SW480 (cell line): ENCODE measurements around the gene KRTAP5-3.
A peak's percentile ranks its signal among the peaks of the same experiment; 100 is the strongest.

ENCODE experiments used
- DNase-seq: peaks from one replicate; pipeline ENCODE4 v3.0.0-alpha.2; 2016; ENCODE audit warnings: low spot score

Gene KRTAP5-3

DNA sequence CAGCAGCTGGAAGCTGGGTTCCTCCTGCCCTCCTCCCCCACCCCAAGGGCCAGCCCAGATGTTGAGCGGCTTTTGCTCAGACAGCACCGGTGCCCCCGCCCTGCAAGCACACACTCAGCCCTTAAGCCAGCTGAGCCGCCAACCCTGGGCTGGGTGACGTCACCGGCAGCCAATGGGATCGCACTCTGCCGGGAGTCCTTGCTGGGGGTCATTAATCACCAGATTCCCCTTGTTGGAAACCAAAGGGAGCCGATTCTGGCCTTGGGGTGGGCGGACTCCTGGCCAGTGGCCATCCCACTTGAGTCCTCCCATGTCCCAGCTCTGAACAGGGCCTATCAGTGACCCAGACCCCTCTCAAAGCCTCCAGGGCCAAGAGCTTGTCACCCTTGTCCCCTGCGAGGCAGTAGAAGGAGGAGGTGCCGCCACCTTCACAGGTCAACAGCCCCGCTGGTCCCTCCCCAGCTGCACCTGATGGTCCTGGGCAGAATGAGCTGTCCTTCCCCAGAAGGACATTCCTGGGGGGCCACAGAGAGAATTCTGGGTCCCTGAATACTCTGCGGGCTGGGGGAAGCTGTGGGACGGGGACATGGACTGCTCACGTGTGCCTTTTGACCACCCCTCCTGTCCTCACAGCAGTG is 43.6 kb downstream of the KRTAP5-3 start:
- DNase-seq: no peak

DNA sequence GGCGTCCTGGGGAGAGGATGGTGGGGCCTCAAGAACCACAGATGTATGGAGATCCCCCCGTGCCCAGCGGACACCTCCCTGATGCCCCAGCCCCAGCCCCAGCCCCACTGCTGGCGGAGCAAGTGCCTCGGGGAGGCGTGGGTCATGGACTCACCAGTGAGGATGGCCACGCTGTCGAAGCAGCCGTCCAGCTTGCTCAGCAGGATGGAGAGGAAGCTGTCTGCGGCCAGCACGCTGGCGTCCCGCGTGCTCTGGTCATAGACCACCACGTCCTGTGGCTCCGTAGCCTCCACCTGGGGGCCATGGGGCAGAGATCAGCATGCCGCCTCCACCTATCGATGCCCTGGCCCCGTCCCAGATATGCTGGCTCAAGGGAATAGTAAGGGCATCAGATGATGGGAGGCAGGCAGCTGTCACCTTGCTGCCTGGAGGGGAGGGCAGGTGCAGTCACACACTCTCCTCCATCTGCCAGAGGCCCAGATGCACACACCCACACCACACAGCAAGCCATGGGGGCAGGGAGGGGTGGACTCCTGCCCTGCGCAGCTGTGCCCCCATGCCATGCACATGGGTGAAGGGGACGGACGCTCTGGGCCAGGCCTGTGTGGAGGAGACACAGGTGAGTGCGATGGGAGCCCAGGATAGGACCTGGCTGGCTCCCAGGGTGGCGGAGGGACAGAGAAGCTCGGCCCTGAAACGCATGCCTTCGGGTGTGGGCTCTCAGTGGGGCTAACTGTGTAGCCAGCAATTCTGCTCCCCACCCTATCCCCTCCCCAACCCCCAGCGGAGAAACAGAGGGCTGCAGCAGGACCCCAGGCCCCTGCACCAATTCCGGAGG is 44.3 kb downstream of the KRTAP5-3 start:
- no peak for DNase-seq

GRCh38 chr11:1563149-1563638 is 45.1 kb downstream of the KRTAP5-3 start:
- no peak for DNase-seq

DNA sequence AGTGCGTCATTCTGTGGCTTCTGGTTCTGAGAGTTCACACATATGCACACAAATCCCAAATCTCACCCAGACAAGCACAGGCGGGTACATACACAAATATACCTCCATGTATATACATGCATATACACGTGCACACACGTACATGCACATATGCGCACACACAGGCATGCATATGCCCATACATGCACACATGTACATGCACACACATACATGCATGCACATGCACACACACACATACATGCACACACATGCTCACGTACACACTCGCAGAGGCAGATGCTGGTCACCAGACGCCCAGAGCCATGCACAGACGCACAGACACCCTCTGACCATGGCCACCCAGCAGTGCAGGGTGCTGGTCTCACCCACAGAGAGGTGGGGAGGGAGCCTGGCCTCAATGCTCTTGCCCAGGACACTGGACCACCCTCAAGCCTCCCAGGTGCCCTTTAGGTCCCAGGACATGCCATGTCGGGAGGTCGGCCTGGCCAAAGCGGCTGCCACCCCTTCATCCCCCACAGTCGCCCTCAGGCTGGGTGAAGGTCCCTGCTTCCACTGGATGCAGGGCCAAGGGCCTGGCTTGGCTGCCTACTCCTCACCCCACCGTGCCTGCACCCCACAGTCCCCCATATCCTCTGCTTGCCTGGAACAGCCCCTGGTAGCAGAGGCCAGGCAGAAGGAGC is 45.7 kb downstream of the KRTAP5-3 start:
- no peak for DNase-seq

- no peak for DNase-seq
Observed at GRCh38 chr11:1561955-1562354, 46.3 kb downstream of the KRTAP5-3 start.

DNA sequence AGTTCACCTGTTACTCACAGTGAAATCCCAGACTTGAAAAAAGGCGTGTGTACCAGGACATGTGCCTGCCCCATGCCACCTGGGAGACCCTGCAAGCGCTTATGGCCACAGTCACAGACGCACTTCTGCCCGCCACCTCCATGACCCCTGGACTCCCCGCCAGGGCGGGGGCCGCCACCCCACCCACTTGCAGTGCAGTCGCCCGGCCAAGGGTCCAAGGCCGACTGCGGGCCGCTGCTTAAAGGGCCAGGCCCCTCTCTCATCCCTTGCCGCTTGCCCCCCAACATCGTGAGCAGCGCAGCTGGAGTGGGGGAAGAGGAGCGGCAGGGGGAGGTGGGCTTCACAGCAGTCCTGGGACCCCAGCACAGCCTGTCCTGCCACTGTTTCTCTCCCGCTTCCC is 47.0 kb downstream of the KRTAP5-3 start:
- no peak for DNase-seq

DNA sequence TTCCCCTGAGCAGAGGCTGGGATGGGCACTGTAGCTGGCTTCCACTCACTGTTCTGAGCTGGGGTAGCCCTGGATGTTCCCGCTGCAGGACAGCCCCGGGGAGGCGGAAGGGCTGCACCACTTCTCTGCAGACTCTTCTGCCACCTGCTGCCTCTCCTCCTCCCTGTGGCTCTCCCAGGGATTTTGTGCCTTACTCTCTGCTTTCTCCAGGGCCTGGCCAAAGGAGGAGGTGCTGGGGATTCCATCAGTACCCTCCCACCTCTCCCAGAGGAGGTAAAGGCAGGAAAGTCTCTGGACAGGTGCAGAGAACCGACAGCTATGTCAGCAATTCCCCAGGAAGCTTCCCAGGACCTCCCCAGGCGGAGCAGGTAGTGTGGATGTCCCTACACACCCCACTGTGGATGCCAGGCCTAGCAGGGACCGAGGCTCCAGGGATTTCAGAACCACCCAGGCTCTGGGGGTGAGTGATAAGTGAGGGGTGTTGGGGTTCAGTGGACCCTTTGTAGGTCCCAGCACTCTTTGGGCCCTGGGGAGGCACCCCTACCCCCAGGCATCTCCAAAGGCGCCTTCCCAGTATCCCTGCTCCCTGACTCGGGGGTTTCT is 47.5 kb downstream of the KRTAP5-3 start:
- no peak for DNase-seq

- no peak for DNase-seq
Observed at GRCh38 chr11:1560002-1560648, 48.1 kb downstream of the KRTAP5-3 start.

DNA sequence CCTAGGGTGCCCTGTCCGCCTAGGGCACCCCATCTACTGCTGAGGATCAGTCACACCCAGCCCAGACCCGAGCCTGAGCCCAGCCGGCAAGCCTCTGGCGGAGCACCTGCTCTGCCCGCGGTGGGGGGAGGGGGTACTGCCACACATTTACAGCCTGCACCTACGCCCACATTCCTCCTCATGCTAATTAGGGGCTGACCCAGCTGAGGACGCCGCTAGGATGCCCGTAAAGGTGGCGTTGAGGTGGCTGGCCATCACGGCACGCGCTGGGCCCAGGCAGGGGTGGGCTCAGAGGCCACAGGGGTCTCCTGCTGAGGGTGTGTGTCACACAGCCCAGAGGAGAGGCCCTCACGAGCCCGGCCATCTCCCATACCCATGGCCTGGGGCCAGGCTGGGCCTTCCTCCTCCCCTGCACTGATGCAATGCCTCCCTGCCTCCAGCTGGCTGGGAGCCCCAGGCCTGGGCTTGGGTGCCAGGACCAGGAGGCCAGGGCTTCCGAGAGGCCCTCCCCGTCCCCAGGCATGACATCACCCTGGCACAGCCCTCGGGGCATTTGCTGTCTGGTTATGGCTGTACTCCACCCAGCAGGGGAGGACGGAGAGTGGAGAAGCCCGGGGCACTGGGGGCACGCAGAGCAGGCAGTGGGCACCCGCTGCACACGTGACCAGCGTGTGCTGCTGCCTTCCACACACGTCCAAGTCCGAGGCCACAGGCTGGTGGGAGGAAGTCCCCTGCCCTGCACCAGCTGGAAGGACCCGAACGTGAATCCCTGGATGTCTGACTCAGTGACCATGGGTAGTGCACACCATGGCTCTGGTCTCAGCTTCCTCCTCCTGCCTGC is 48.9 kb downstream of the KRTAP5-3 start:
- DNase-seq: peak; percentile 93

- no peak for DNase-seq
Observed at GRCh38 chr11:1558775-1559110, 49.5 kb downstream of the KRTAP5-3 start.

- DNase-seq: peak; percentile 55
Observed at GRCh38 chr11:1557904-1558774, 50.1 kb downstream of the KRTAP5-3 start.
